ENCODE data around the gene TUT7. TPM values are rescaled to one million over a fixed set of nuclear protein-coding genes. Genes with fewer than 3 reads are reported as not detected.
A peak's percentile ranks its signal among the peaks of the same experiment; 100 is the strongest.

The TUT7 gene
- total RNA-seq, 4 donors from 2014 or later: 15.4 to 89.1 (median 38.6) TPM

GRCh38 chr9:86304236-86304730, 49.9 kb downstream of the TUT7 start:
- no peak for TF ChIP-seq POLR2A (IDR thresholded peaks at IDR 0.05)
- no peak for TF ChIP-seq CTCF (IDR thresholded peaks at IDR 0.05 in 4 of 5, conservative IDR thresholded peaks at IDR 0.05 in 1 of 5)
- Histone ChIP-seq H3K36me3 (peaks cover 3 to 94% of the 10 kb centered on the region in 2 donors), H3K4me1 (peaks cover 14 to 38% of the 10 kb centered on the region in 2 donors), H3K27ac (peak overlapping the region in 3 of 4 donors; percentile 9 to 41 (median 24)), H3K9me3 (no peaks in the 10 kb centered on the region), H3K4me3 (no peak overlapping the region), H3K27me3 (no peaks in the 10 kb centered on the region)
- no peak for ATAC-seq
- DNase-seq: no peak
- intact Hi-C loops (cut with DNase I; ENCODE audit: low total_unique reads) (no loop called here), in situ Hi-C loops (cut with MboI; ENCODE audit: low sequenced_read_pairs in 4 of 4) (no loop called here)

- in situ Hi-C loops (cut with MboI; ENCODE audit: low sequenced_read_pairs in 4 of 4): no loop called here
- DNase-seq (no peak), ATAC-seq (no peak)
- Histone ChIP-seq H3K4me3 (no peak overlapping the region), H3K27ac (peak overlapping the region in 2 of 4 donors; percentile 24 to 41), H3K27me3 (no peaks in the 10 kb centered on the region), H3K9me3 (no peaks in the 10 kb centered on the region), H3K36me3 (peaks cover 3 to 96% of the 10 kb centered on the region in 2 donors), H3K4me1 (peaks cover 14 to 30% of the 10 kb centered on the region in 2 donors)
- intact Hi-C loops (cut with DNase I; ENCODE audit: low total_unique reads): no loop called here
- TF ChIP-seq CTCF (IDR thresholded peaks at IDR 0.05 in 4 of 5, conservative IDR thresholded peaks at IDR 0.05 in 1 of 5): no peak
- no peak for TF ChIP-seq POLR2A (IDR thresholded peaks at IDR 0.05)
Measured at GRCh38 chr9:86303316-86303975, 50.8 kb downstream of the TUT7 start.

- intact Hi-C loops (cut with DNase I; ENCODE audit: low total_unique reads) (no loop called here), in situ Hi-C loops (cut with MboI; ENCODE audit: low sequenced_read_pairs in 4 of 4) (no loop called here)
- no peak overlapping the region for H3K4me3 ChIP-seq
- no peaks in the 10 kb centered on the region for H3K9me3 ChIP-seq
- H3K4me1 ChIP-seq: peaks cover 9 to 25% of the 10 kb centered on the region in 2 donors
- ATAC-seq (no peak), DNase-seq (no peak)
- H3K36me3 ChIP-seq: peaks cover 3 to 82% of the 10 kb centered on the region in 2 donors
- no peak for TF ChIP-seq POLR2A (IDR thresholded peaks at IDR 0.05)
- no peak for TF ChIP-seq CTCF (IDR thresholded peaks at IDR 0.05 in 4 of 5, conservative IDR thresholded peaks at IDR 0.05 in 1 of 5)
- H3K27ac ChIP-seq: peak overlapping the region; percentile 49 to 66 (median 60)
- no peaks in the 10 kb centered on the region for H3K27me3 ChIP-seq
Measured at GRCh38 chr9:86301686-86302085, 52.5 kb downstream of the TUT7 start.

GRCh38 chr9:86300701-86301100, 53.5 kb downstream of the TUT7 start:
- peak; percentile 68 to 76 for DNase-seq
- TF ChIP-seq CTCF (IDR thresholded peaks at IDR 0.05 in 4 of 5, conservative IDR thresholded peaks at IDR 0.05 in 1 of 5): no peak
- no peak for TF ChIP-seq POLR2A (IDR thresholded peaks at IDR 0.05)
- Histone ChIP-seq H3K27ac (peak overlapping the region; percentile 49 to 66 (median 60)), H3K4me1 (peaks cover 9 to 25% of the 10 kb centered on the region in 2 donors), H3K27me3 (no peaks in the 10 kb centered on the region), H3K9me3 (no peaks in the 10 kb centered on the region), H3K36me3 (peaks cover 3 to 73% of the 10 kb centered on the region in 2 donors), H3K4me3 (no peak overlapping the region)
- intact Hi-C loops (cut with DNase I; ENCODE audit: low total_unique reads) (no loop called here), in situ Hi-C loops (cut with MboI; ENCODE audit: low sequenced_read_pairs in 4 of 4) (no loop called here)
- peak; percentile 98 to 99 for ATAC-seq
